ENCODE measurements around the gene ZNF846. TPM values are rescaled to one million over a fixed set of nuclear protein-coding genes. Genes with fewer than 3 reads are reported as not detected.
A peak's percentile ranks its signal among the peaks of the same experiment; 100 is the strongest.

Gene ZNF846
- total and polyA plus RNA-seq, 9 of the 15 experiments (the other 6 are each of a cell fraction or from before 2014, with no cell fraction given): 4.1 to 8.7 (median 7.8) TPM

DNA sequence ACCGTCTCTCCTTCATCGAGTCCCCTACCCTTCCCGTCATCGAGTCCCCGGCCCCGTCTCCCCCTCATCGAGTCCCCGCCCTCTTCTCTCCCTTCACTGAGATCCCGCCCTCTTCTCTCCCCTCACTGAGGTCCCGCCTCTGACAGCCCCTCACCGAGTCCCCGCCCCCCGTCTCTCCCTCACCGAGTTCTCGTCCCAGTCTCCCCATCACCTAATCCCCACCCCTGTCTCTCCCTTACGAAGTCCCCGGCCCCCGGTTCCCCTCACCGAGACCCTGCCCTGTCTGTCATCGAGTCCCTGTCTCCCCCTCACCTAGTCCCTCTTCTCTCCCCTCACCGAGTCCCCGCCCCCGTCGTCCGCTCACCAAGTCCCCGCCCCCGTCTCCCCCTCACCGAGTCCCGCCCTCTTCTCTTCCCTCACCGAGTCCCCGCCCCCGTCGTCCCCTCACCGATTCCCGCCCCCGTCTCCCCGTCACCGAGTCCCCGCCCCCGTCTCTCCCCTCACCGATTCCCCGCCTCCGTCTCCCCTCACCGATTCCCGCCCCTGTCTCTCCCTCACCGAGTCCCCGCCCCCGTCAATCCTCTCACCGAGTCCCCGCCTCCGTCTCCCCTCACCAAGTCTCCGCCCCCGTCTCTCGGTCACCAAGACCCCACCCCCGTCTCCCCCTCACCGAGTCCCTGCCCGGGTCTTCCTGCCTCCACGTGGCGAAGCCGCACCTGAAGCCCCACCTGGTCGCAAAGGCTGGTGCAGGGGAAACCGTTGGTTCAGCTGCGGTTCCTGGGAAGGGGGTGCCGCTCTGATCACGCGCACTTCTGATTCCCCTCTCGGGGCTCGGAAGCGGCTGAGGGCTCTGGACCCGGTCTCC, 23.9 kb upstream of the ZNF846 start (continued):
- TF ChIP-seq, protein P1, sequence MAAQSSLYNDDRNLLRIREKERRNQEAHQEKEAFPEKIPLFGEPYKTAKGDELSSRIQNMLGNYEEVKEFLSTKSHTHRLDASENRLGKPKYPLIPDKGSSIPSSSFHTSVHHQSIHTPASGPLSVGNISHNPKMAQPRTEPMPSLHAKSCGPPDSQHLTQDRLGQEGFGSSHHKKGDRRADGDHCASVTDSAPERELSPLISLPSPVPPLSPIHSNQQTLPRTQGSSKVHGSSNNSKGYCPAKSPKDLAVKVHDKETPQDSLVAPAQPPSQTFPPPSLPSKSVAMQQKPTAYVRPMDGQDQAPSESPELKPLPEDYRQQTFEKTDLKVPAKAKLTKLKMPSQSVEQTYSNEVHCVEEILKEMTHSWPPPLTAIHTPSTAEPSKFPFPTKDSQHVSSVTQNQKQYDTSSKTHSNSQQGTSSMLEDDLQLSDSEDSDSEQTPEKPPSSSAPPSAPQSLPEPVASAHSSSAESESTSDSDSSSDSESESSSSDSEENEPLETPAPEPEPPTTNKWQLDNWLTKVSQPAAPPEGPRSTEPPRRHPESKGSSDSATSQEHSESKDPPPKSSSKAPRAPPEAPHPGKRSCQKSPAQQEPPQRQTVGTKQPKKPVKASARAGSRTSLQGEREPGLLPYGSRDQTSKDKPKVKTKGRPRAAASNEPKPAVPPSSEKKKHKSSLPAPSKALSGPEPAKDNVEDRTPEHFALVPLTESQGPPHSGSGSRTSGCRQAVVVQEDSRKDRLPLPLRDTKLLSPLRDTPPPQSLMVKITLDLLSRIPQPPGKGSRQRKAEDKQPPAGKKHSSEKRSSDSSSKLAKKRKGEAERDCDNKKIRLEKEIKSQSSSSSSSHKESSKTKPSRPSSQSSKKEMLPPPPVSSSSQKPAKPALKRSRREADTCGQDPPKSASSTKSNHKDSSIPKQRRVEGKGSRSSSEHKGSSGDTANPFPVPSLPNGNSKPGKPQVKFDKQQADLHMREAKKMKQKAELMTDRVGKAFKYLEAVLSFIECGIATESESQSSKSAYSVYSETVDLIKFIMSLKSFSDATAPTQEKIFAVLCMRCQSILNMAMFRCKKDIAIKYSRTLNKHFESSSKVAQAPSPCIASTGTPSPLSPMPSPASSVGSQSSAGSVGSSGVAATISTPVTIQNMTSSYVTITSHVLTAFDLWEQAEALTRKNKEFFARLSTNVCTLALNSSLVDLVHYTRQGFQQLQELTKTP (IDR thresholded peaks at IDR 0.05; ENCODE audit: low read depth in 1 of 2, partially characterized antibody in 2 of 2): peak in 1 of 2 experiments; percentile 20
- TF ChIP-seq TAF1 (IDR thresholded peaks at IDR 0.05; ENCODE audit: control insufficient read depth, extremely low read depth, insufficient read depth, low read length, severe bottlenecking) (peak; percentile 33), NBN (IDR thresholded peaks at IDR 0.05; ENCODE audit: low read depth) (peak; percentile 39), RAD51 (IDR thresholded peaks at IDR 0.05; ENCODE audit: borderline replicate concordance, low read depth) (0 out of 2 replicates have a peak, but pooled peaks have one; percentile 12), MEIS2 (IDR thresholded peaks at IDR 0.05; ENCODE audit: partially characterized antibody) (peak; percentile 26), SAP30 (IDR thresholded peaks at IDR 0.05; ENCODE audit: borderline replicate concordance, insufficient read depth, low read depth, low read length, poor library complexity, severe bottlenecking) (peak; percentile 34)
- TF ChIP-seq, protein P2, sequence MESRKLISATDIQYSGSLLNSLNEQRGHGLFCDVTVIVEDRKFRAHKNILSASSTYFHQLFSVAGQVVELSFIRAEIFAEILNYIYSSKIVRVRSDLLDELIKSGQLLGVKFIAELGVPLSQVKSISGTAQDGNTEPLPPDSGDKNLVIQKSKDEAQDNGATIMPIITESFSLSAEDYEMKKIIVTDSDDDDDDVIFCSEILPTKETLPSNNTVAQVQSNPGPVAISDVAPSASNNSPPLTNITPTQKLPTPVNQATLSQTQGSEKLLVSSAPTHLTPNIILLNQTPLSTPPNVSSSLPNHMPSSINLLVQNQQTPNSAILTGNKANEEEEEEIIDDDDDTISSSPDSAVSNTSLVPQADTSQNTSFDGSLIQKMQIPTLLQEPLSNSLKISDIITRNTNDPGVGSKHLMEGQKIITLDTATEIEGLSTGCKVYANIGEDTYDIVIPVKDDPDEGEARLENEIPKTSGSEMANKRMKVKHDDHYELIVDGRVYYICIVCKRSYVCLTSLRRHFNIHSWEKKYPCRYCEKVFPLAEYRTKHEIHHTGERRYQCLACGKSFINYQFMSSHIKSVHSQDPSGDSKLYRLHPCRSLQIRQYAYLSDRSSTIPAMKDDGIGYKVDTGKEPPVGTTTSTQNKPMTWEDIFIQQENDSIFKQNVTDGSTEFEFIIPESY (CRISPR knock-in tag; IDR thresholded peaks at IDR 0.05): peak; percentile 82

All from K562 (cell line).